Neuronal stem cell (in vitro differentiated cells): ENCODE results near the gene SCAANT1.

Experiments
- DNase-seq: peaks from one replicate; pipeline ENCODE4 v3.0.0-alpha.2; 2013; ENCODE audit warnings: low spot score
- H2AFZ ChIP-seq: one replicate; pipeline ENCODE4 v1.6.1; 2013; ENCODE audit warnings: mild to moderate bottlenecking, low read length, inconsistent platforms
- H2AK5ac ChIP-seq: 2 replicates; pipeline ENCODE4 v1.6.1; 2013; ENCODE audit warnings: low read depth, mild to moderate bottlenecking, inconsistent platforms, low read length, moderate library complexity, mixed read lengths
- H2BK120ac ChIP-seq: 2 replicates; pipeline ENCODE4 v1.6.1; 2013; ENCODE audit warnings: low read depth, mild to moderate bottlenecking, inconsistent platforms, low read length, moderate library complexity, mixed read lengths
- H2BK12ac ChIP-seq: one replicate; pipeline ENCODE4 v1.6.1; 2013; ENCODE audit warnings: low read length, inconsistent platforms
- H2BK15ac ChIP-seq: 2 replicates; pipeline ENCODE4 v1.6.1; 2013; ENCODE audit warnings: mild to moderate bottlenecking, low read length, inconsistent platforms, mixed read lengths
- H2BK5ac ChIP-seq: one replicate; pipeline ENCODE4 v1.6.1; 2013; ENCODE audit warnings: inconsistent platforms, mild to moderate bottlenecking, low read length, moderate library complexity
- H3K14ac ChIP-seq: one replicate; pipeline ENCODE4 v1.6.1; 2013; ENCODE audit warnings: low read length, inconsistent platforms
- H3K18ac ChIP-seq: 2 replicates; pipeline ENCODE4 v1.6.1; 2013; ENCODE audit warnings: low read length, inconsistent platforms
- H3K23ac ChIP-seq: 2 replicates; pipeline ENCODE4 v1.6.1; 2013; ENCODE audit warnings: low read depth, mild to moderate bottlenecking, mixed read lengths, low read length, inconsistent platforms; ENCODE audit not compliant: poor library complexity
- H3K27ac ChIP-seq: replicated peaks from 3 replicates; pipeline ENCODE4 v1.5.1; 2013; ENCODE audit warnings: low read length, inconsistent platforms
- H3K27me3 ChIP-seq, 3 experiments: 2 replicates each; pipeline ENCODE4 v1.6.1; 2013; ENCODE audit warnings: low read length in 3 of 3, mild to moderate bottlenecking in 2 of 3, inconsistent platforms in 1 of 3, low read depth in 1 of 3, mixed read lengths in 1 of 3, moderate library complexity in 1 of 3; ENCODE audit not compliant: control insufficient read depth in 3 of 3, insufficient read depth in 3 of 3
- H3K36me3 ChIP-seq, 2 donors: replicated peaks in 1 of 2; 2 replicates each; pipeline ENCODE4 v1.6.1; 2013; ENCODE audit warnings: low read length in 2 of 2; ENCODE audit not compliant: control insufficient read depth in 2 of 2, insufficient read depth in 2 of 2
- H3K4ac ChIP-seq: 2 replicates; pipeline ENCODE4 v1.6.1; 2013; ENCODE audit warnings: inconsistent platforms, mild to moderate bottlenecking, low read length, moderate library complexity
- H3K4me1 ChIP-seq, 2 donors: 1 replicate in 1 of 2; 2 replicates in 1 of 2; pipeline ENCODE4 v1.6.1; 2013; ENCODE audit warnings: low read length in 2 of 2, low read depth in 1 of 2; ENCODE audit not compliant: control insufficient read depth in 2 of 2, insufficient read depth in 1 of 2
- H3K4me2 ChIP-seq: one replicate; pipeline ENCODE4 v1.6.1; 2013; ENCODE audit warnings: mild to moderate bottlenecking, low read length, inconsistent platforms; ENCODE audit not compliant: insufficient read depth, poor library complexity, severe bottlenecking
- H3K4me3 ChIP-seq, 2 donors: 2 replicates each; pipeline ENCODE4 v1.5.1; 2013; ENCODE audit warnings: low read length in 2 of 2, mild to moderate bottlenecking in 2 of 2, inconsistent platforms in 1 of 2, moderate library complexity in 1 of 2
- H3K79me1 ChIP-seq: one replicate; pipeline ENCODE4 v1.6.1; 2013; ENCODE audit warnings: low read depth, mild to moderate bottlenecking, inconsistent platforms, low read length, moderate library complexity
- H3K9ac ChIP-seq: one replicate; pipeline ENCODE4 v1.6.1; 2013; ENCODE audit warnings: mild to moderate bottlenecking, low read depth, low read length, inconsistent platforms; ENCODE audit not compliant: poor library complexity
- H3K9me3 ChIP-seq, 2 donors: replicated peaks in 1 of 2; 2 replicates each; pipeline versions ENCODE3 to v1.6.1; 2013; ENCODE audit warnings: low read length in 2 of 2, mild to moderate bottlenecking in 2 of 2, inconsistent platforms in 1 of 2, low read depth in 1 of 2, mixed read lengths in 1 of 2, moderate library complexity in 1 of 2; ENCODE audit not compliant: control insufficient read depth in 2 of 2, insufficient read depth in 1 of 2
- H4K8ac ChIP-seq: one replicate; pipeline ENCODE4 v1.6.1; 2013; ENCODE audit warnings: low read depth, mild to moderate bottlenecking, inconsistent platforms, low read length, moderate library complexity
- H4K91ac ChIP-seq: one replicate; pipeline ENCODE4 v1.6.1; 2013; ENCODE audit warnings: low read length, low read depth, mild to moderate bottlenecking, inconsistent platforms; ENCODE audit not compliant: poor library complexity
- WGBS, 2 donors: extraction: QIAGEN DNeasy Blood & Tissue Kit; methylation state at CpG; one replicate each; pipeline ENCODE4 v1.1.7; 2013; ENCODE audit warnings: missing lambda C conversion rate in 2 of 2, mixed read lengths in 1 of 2; ENCODE audit not compliant: insufficient read length in 2 of 2, insufficient replicate concordance in 1 of 2; ENCODE audit errors: extremely low coverage in 2 of 2; 5-methylcytosine and 5-hydroxymethylcytosine counted together

SCAANT1 gene

DNA sequence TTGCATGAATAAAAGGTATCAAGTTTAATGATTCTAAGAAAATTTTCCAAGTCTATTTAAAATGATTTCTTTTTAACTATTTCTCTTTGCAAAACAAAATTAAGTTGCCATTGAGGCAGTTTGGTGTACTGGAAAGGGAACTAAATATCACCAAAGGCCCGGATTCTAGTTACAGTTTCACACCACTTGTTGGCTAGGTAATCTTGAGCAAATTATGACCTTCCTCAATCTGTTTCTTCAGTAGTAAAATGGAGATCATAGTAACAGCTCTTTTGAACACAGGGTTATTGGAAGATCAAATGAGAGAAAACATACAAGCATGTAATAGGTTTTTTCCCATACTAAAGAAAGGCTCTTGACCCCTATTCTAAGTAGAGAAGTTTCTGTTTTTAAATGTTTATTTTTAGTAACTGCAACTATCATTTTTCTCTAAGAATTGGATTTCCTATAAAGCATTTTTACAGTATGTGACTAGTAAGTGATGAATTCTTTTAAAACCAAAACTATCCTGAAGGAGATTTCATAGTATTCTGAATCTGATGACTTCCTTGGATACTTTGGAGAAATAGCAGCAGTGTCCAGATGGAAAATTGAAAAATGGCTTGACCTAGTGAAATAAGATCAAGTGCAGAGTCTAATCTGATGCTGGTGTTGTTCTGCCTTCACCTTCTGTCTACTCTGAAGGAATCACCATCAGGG is 15.7 kb downstream of the SCAANT1 start:
- H3K79me1 ChIP-seq: no peaks in the 10 kb centered on the region
- H3K4me1 ChIP-seq: peaks cover 0 to 2% of the 10 kb centered on the region in 2 donors
- no peak overlapping the region for H4K91ac ChIP-seq
- no peaks in the 10 kb centered on the region for H3K9me3 ChIP-seq
- no peak overlapping the region for H3K4ac ChIP-seq
- no peak overlapping the region for H2BK120ac ChIP-seq
- no peak overlapping the region for H3K18ac ChIP-seq
- H2BK15ac ChIP-seq: no peak overlapping the region
- H4K8ac ChIP-seq: no peak overlapping the region
- H2BK12ac ChIP-seq: no peak overlapping the region
- no peak overlapping the region for H2AFZ ChIP-seq
- H2BK5ac ChIP-seq: no peak overlapping the region
- no peaks in the 10 kb centered on the region for H3K27me3 ChIP-seq
- H3K27ac ChIP-seq: no peak overlapping the region
- no peak overlapping the region for H3K9ac ChIP-seq
- no peak overlapping the region for H3K23ac ChIP-seq
- no peak overlapping the region for H2AK5ac ChIP-seq
- peaks cover 6 to 36% of the 10 kb centered on the region in 2 donors for H3K36me3 ChIP-seq
- no peak overlapping the region for H3K4me3 ChIP-seq
- no peak overlapping the region for H3K14ac ChIP-seq
- no peak overlapping the region for H3K4me2 ChIP-seq
- DNase-seq: no peak
- WGBS, 2 donors: no CpG with 5 or more reads among the region's 1 CpG

- H3K79me1 ChIP-seq: no peaks in the 10 kb centered on the region
- no peak overlapping the region for H2BK12ac ChIP-seq
- H2AFZ ChIP-seq: no peak overlapping the region
- no peak overlapping the region for H2BK120ac ChIP-seq
- no peak overlapping the region for H3K4ac ChIP-seq
- H3K27ac ChIP-seq: no peak overlapping the region
- no peaks in the 10 kb centered on the region for H3K27me3 ChIP-seq
- H3K4me3 ChIP-seq: no peak overlapping the region
- H3K14ac ChIP-seq: no peak overlapping the region
- no peak overlapping the region for H3K23ac ChIP-seq
- H3K9me3 ChIP-seq: no peaks in the 10 kb centered on the region
- H3K4me2 ChIP-seq: no peak overlapping the region
- no peak overlapping the region for H2AK5ac ChIP-seq
- H3K4me1 ChIP-seq: peaks cover 0 to 2% of the 10 kb centered on the region in 2 donors
- no peak for DNase-seq
- H3K36me3 ChIP-seq: peaks cover 4 to 27% of the 10 kb centered on the region in 2 donors
- H3K9ac ChIP-seq: no peak overlapping the region
- WGBS, 2 donors: no CpG with 5 or more reads among the region's 5 CpGs
- no peak overlapping the region for H2BK5ac ChIP-seq
- H3K18ac ChIP-seq: no peak overlapping the region
- H2BK15ac ChIP-seq: no peak overlapping the region
- no peak overlapping the region for H4K8ac ChIP-seq
- H4K91ac ChIP-seq: no peak overlapping the region
Observed at GRCh38 chr3:63895422-63896189, 16.6 kb downstream of the SCAANT1 start.

DNA sequence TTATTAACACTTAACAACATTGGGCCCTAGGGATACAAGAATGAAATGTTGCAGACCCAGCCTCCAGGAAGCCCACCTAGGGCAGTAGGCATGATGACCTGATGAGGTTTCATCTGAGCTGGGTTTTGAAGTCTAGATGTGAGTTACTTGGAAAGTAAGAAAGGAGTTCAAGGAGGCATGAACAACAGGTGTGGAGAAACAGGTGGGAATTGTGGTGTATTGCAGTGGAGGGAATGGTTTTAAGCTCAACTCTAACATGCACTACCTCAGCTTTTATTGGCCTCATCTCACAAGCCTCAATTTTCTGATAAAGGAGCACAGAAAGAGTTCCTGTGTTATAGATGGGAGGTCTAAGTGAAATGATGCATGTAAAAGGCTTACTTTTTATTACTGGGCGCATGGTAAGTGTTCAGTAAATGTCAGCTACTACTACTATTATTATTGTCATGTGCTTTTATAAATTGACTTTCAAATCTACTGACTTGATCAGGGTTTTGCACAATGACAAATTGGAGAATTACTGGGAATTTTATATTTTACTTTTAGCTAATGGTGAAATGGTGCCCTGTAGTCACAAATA is 19.3 kb downstream of the SCAANT1 start:
- H2AK5ac ChIP-seq: no peak overlapping the region
- WGBS, 2 donors: no CpG with 5 or more reads among the region's 1 CpG
- H3K36me3 ChIP-seq: peaks cover 0 to 6% of the 10 kb centered on the region in 2 donors
- H3K4me1 ChIP-seq: peaks cover 0 to 2% of the 10 kb centered on the region in 2 donors
- H3K9me3 ChIP-seq: no peaks in the 10 kb centered on the region
- no peak overlapping the region for H3K4me3 ChIP-seq
- no peak overlapping the region for H3K4ac ChIP-seq
- H2BK120ac ChIP-seq: no peak overlapping the region
- H4K91ac ChIP-seq: no peak overlapping the region
- no peak for DNase-seq
- H3K4me2 ChIP-seq: no peak overlapping the region
- H3K27ac ChIP-seq: no peak overlapping the region
- no peak overlapping the region for H2AFZ ChIP-seq
- H3K27me3 ChIP-seq: no peaks in the 10 kb centered on the region
- H3K18ac ChIP-seq: no peak overlapping the region
- no peak overlapping the region for H2BK15ac ChIP-seq
- H3K23ac ChIP-seq: no peak overlapping the region
- H3K79me1 ChIP-seq: no peaks in the 10 kb centered on the region
- H2BK12ac ChIP-seq: no peak overlapping the region
- no peak overlapping the region for H3K9ac ChIP-seq
- no peak overlapping the region for H2BK5ac ChIP-seq
- H3K14ac ChIP-seq: no peak overlapping the region
- H4K8ac ChIP-seq: no peak overlapping the region

GRCh38 chr3:63891518-63891917 is 20.7 kb downstream of the SCAANT1 start:
- H3K4me1 ChIP-seq: peaks cover 0 to 3% of the 10 kb centered on the region in 2 donors
- no peaks in the 10 kb centered on the region for H3K9me3 ChIP-seq
- H2BK15ac ChIP-seq: no peak overlapping the region
- H2BK5ac ChIP-seq: no peak overlapping the region
- no peak for DNase-seq
- H2AFZ ChIP-seq: no peak overlapping the region
- peaks cover 0 to 6% of the 10 kb centered on the region in 2 donors for H3K36me3 ChIP-seq
- H3K4me2 ChIP-seq: no peak overlapping the region
- H3K18ac ChIP-seq: no peak overlapping the region
- H3K27ac ChIP-seq: no peak overlapping the region
- H3K27me3 ChIP-seq: no peaks in the 10 kb centered on the region
- H3K79me1 ChIP-seq: no peaks in the 10 kb centered on the region
- H3K4ac ChIP-seq: no peak overlapping the region
- H2BK12ac ChIP-seq: no peak overlapping the region
- H2BK120ac ChIP-seq: no peak overlapping the region
- H2AK5ac ChIP-seq: no peak overlapping the region
- no peak overlapping the region for H4K8ac ChIP-seq
- WGBS, 2 donors: no CpG with 5 or more reads among the region's 5 CpGs
- no peak overlapping the region for H4K91ac ChIP-seq
- no peak overlapping the region for H3K14ac ChIP-seq
- no peak overlapping the region for H3K4me3 ChIP-seq
- no peak overlapping the region for H3K23ac ChIP-seq
- no peak overlapping the region for H3K9ac ChIP-seq
